Progenitor cell of endocrine pancreas (in vitro differentiated cells): ENCODE data around the gene DDX5. TPM values are rescaled to one million over a fixed set of nuclear protein-coding genes. Genes with fewer than 3 reads are reported as not detected.
A peak's percentile ranks its signal among the peaks of the same experiment; 100 is the strongest.
"Not testable (repeated sequence)": the region's sequence is repeated elsewhere in the genome, so short reads cannot be mapped to it uniquely, and the experiment has no call there.

Source experiments
- DNase-seq: peaks from one replicate; pipeline ENCODE4 v3.0.0; 2021; ENCODE audit warnings: low spot score; ENCODE audit not compliant: unreplicated experiment
- H3K27ac Mint-ChIP-seq: 2 replicates; pipeline ENCODE4 v1.8.0; 2021; ENCODE audit warnings: mild to moderate bottlenecking, moderate library complexity, mixed read lengths
- H3K27me3 Mint-ChIP-seq: 2 replicates; pipeline ENCODE4 v1.8.0; 2021; ENCODE audit warnings: mixed read lengths
- H3K36me3 Mint-ChIP-seq: 2 replicates; pipeline ENCODE4 v1.8.0; 2022; ENCODE audit warnings: mixed read lengths; ENCODE audit not compliant: insufficient read depth
- H3K4me1 Mint-ChIP-seq: 2 replicates; pipeline ENCODE4 v1.8.0; 2021; ENCODE audit warnings: low read depth, mixed read lengths
- H3K4me3 Mint-ChIP-seq: 2 replicates; pipeline ENCODE4 v1.8.0; 2021; ENCODE audit warnings: low read depth, mild to moderate bottlenecking, moderate library complexity, mixed read lengths
- H3K9me3 Mint-ChIP-seq: 2 replicates; pipeline ENCODE4 v1.8.0; 2021; ENCODE audit warnings: low read depth, mixed read lengths
- CTCF ChIP-seq: fragments of 200-600 bp; sonication (generic); IDR thresholded peaks from one replicate; pipeline ENCODE4 v1.5.0; 2021; ENCODE audit warnings: antibody characterized with exemption, mild to moderate bottlenecking; ENCODE audit not compliant: unreplicated experiment
- total RNA-seq: library from RNA; stranded (reverse); gene quantifications from 2 replicates; pipeline ENCODE4 v1.2.1, GENCODE V29; 2021

Gene DDX5
- total RNA-seq, 1 donor from 2014 or later = 925 TPM

GRCh38 chr17:64472564-64472963 lies 33.5 kb downstream of the DDX5 start:
- Mint-ChIP-seq H3K36me3 (peaks cover 4% of the 10 kb centered on the region), H3K27ac (no peak overlapping the region), H3K4me1 (no peaks in the 10 kb centered on the region), H3K9me3 (no peaks in the 10 kb centered on the region), H3K27me3 (no peaks in the 10 kb centered on the region), H3K4me3 (no peak overlapping the region)
- no peak for DNase-seq
- TF ChIP-seq CTCF = no peak

GRCh38 chr17:64471440-64471839 lies 34.6 kb downstream of the DDX5 start:
- Mint-ChIP-seq H3K27ac (no peak overlapping the region), H3K4me3 (no peak overlapping the region), H3K9me3 (no peaks in the 10 kb centered on the region), H3K4me1 (no peaks in the 10 kb centered on the region), H3K36me3 (no peaks in the 10 kb centered on the region), H3K27me3 (no peaks in the 10 kb centered on the region)
- no peak for DNase-seq
- TF ChIP-seq CTCF = no peak

GRCh38 chr17:64470625-64471024 lies 35.5 kb downstream of the DDX5 start:
- H3K9me3 Mint-ChIP-seq = no peaks in the 10 kb centered on the region
- no peaks in the 10 kb centered on the region for H3K4me1 Mint-ChIP-seq
- no peak overlapping the region for H3K4me3 Mint-ChIP-seq
- no peaks in the 10 kb centered on the region for H3K36me3 Mint-ChIP-seq
- no peak for DNase-seq
- H3K27ac Mint-ChIP-seq = no peak overlapping the region
- H3K27me3 Mint-ChIP-seq = no peaks in the 10 kb centered on the region
- TF ChIP-seq CTCF = no peak

GRCh38 chr17:64466834-64467233 lies 39.3 kb downstream of the DDX5 start:
- not testable (repeated sequence) for H3K36me3 Mint-ChIP-seq, H3K27me3 Mint-ChIP-seq
- H3K27ac Mint-ChIP-seq = peak overlapping the region; percentile 42

GRCh38 chr17:64466019-64466735 lies 39.9 kb downstream of the DDX5 start:
- DNase-seq = no peak
- Mint-ChIP-seq H3K4me3 (no peak overlapping the region), H3K4me1 (no peaks in the 10 kb centered on the region), H3K9me3 (no peaks in the 10 kb centered on the region), H3K36me3 (no peaks in the 10 kb centered on the region), H3K27ac (peak overlapping the region; percentile 52), H3K27me3 (no peaks in the 10 kb centered on the region)
- TF ChIP-seq CTCF = no peak

More at GRCh38 chr17:64466834-64467233, 39.3 kb downstream of the DDX5 start:
- not testable (repeated sequence) for DNase-seq, H3K4me3 Mint-ChIP-seq, H3K9me3 Mint-ChIP-seq, H3K4me1 Mint-ChIP-seq

GRCh38 chr17:64461788-64462187 lies 44.3 kb downstream of the DDX5 start:
- DNase-seq = no peak
- no peaks in the 10 kb centered on the region for H3K27me3 Mint-ChIP-seq
- TF ChIP-seq CTCF = no peak

More at GRCh38 chr17:64461788-64462187, 44.3 kb downstream of the DDX5 start:
- no peaks in the 10 kb centered on the region for H3K9me3 Mint-ChIP-seq
- H3K27ac Mint-ChIP-seq = no peak overlapping the region
- H3K36me3 Mint-ChIP-seq = no peaks in the 10 kb centered on the region
- no peak overlapping the region for H3K4me3 Mint-ChIP-seq
- no peaks in the 10 kb centered on the region for H3K4me1 Mint-ChIP-seq
